ENCODE data around the gene ZNF592.

DNA sequence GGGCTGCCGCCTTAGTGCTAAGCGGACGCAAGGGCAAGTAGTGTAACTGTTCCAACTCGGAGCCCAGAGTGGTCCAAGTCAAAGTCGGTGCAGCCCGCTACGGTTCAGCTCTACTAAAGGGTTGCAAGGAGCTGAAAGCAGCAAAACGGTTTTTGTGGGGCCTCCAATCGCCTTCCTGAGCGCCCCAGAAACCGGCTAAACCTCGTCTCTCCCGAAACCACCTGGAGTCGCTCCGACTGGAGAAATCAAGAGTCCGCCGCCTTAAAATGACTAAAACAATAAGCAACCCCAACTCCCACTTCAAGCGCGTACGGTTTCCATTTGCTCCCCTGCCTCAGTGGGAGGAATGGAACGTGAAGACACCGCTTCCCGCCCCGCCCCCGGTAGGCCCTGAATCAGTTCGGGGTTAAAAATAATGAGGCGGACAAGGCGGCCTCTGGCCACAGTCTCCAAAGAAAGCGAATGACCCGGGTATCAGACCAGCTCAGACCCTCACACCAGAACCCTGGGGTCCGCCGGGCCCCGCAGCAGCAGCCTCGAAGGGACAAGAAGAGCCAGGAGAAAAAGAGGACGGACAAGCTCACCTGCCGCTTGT lies 32.9 kb upstream of the ZNF592 start:
- TF ChIP-seq, protein P1, sequence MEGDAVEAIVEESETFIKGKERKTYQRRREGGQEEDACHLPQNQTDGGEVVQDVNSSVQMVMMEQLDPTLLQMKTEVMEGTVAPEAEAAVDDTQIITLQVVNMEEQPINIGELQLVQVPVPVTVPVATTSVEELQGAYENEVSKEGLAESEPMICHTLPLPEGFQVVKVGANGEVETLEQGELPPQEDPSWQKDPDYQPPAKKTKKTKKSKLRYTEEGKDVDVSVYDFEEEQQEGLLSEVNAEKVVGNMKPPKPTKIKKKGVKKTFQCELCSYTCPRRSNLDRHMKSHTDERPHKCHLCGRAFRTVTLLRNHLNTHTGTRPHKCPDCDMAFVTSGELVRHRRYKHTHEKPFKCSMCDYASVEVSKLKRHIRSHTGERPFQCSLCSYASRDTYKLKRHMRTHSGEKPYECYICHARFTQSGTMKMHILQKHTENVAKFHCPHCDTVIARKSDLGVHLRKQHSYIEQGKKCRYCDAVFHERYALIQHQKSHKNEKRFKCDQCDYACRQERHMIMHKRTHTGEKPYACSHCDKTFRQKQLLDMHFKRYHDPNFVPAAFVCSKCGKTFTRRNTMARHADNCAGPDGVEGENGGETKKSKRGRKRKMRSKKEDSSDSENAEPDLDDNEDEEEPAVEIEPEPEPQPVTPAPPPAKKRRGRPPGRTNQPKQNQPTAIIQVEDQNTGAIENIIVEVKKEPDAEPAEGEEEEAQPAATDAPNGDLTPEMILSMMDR (IDR thresholded peaks at IDR 0.05) = no peak
- TF ChIP-seq POLR2A (IDR thresholded peaks at IDR 0.05) = no peak
- TF ChIP-seq POLR2AphosphoS5 (IDR thresholded peaks at IDR 0.05) = no peak
